H9 (cell line): ENCODE data around the gene TMEM235. TPM values are rescaled to one million over a fixed set of nuclear protein-coding genes. Genes with fewer than 3 reads are reported as not detected.

Experiments
- DNase-seq: peaks from one replicate; pipeline ENCODE4 v3.0.0-alpha.2; 2017
- H2AFZ ChIP-seq: one replicate; pipeline ENCODE4 v1.6.1; 2013; ENCODE audit warnings: mild to moderate bottlenecking, low read length, control low read depth, moderate library complexity
- H2AK5ac ChIP-seq: 2 replicates; pipeline ENCODE4 v1.6.1; 2013; ENCODE audit warnings: low read length, control low read depth, mixed read lengths; ENCODE audit not compliant: insufficient read length
- H2BK120ac ChIP-seq: one replicate; pipeline ENCODE4 v1.6.1; 2013; ENCODE audit warnings: low read depth, mild to moderate bottlenecking, low read length, control low read depth, inconsistent platforms; ENCODE audit not compliant: poor library complexity, severe bottlenecking
- H2BK12ac ChIP-seq: 2 replicates; pipeline ENCODE4 v1.6.1; 2013; ENCODE audit warnings: low read length, control low read depth, mixed read lengths, low read depth; ENCODE audit not compliant: insufficient read length
- H2BK15ac ChIP-seq: 2 replicates; pipeline ENCODE4 v1.6.1; 2013; ENCODE audit warnings: low read depth, low read length, control low read depth
- H2BK20ac ChIP-seq: one replicate; pipeline ENCODE4 v1.6.1; 2013; ENCODE audit warnings: low read depth, mild to moderate bottlenecking, low read length, control low read depth, inconsistent platforms; ENCODE audit not compliant: poor library complexity, severe bottlenecking
- H2BK5ac ChIP-seq: 2 replicates; pipeline ENCODE4 v1.6.1; 2013; ENCODE audit warnings: low read length, control low read depth, mixed read lengths; ENCODE audit not compliant: insufficient read length
- H3K14ac ChIP-seq: 2 replicates; pipeline ENCODE4 v1.6.1; 2013; ENCODE audit warnings: low read length, control low read depth; ENCODE audit not compliant: insufficient read depth
- H3K18ac ChIP-seq: 2 replicates; pipeline ENCODE4 v1.6.1; 2013; ENCODE audit warnings: low read depth, mild to moderate bottlenecking, mixed read lengths, low read length, control low read depth; ENCODE audit not compliant: insufficient read length
- H3K23ac ChIP-seq: 2 replicates; pipeline ENCODE4 v1.6.1; 2013; ENCODE audit warnings: low read length, control low read depth, mixed read lengths, low read depth; ENCODE audit not compliant: insufficient read length
- H3K23me2 ChIP-seq: 2 replicates; pipeline ENCODE4 v1.6.1; 2013; ENCODE audit warnings: low read depth, mild to moderate bottlenecking, mixed read lengths, low read length, control low read depth; ENCODE audit not compliant: insufficient read length, poor library complexity, severe bottlenecking
- H3K27ac ChIP-seq: 2 replicates; pipeline ENCODE4 v1.5.1; 2013; ENCODE audit warnings: low read length, control low read depth, mixed read lengths, low read depth; ENCODE audit not compliant: insufficient read length
- H3K27me3 ChIP-seq: 2 replicates; pipeline ENCODE4 v1.6.1; 2013; ENCODE audit warnings: low read length, control low read depth, inconsistent platforms; ENCODE audit not compliant: insufficient read depth
- H3K4ac ChIP-seq: 2 replicates; pipeline ENCODE4 v1.6.1; 2013; ENCODE audit warnings: low read depth, mild to moderate bottlenecking, control low read depth, inconsistent platforms, low read length, moderate library complexity
- H3K4me1 ChIP-seq: 2 replicates; pipeline ENCODE4 v1.6.1; 2013; ENCODE audit warnings: low read length, control low read depth, inconsistent platforms; ENCODE audit not compliant: insufficient read depth
- H3K4me2 ChIP-seq: 2 replicates; pipeline ENCODE4 v1.6.1; 2013; ENCODE audit warnings: low read length, control low read depth, mixed read lengths; ENCODE audit not compliant: insufficient read length, insufficient read depth
- H3K56ac ChIP-seq: 2 replicates; pipeline ENCODE4 v1.6.1; 2013; ENCODE audit warnings: low read depth, mild to moderate bottlenecking, mixed read lengths, low read length, control low read depth; ENCODE audit not compliant: insufficient read length
- H3K79me1 ChIP-seq: 2 replicates; pipeline ENCODE4 v1.6.1; 2013; ENCODE audit warnings: low read depth, mild to moderate bottlenecking, moderate library complexity, low read length, control low read depth, inconsistent platforms; ENCODE audit not compliant: insufficient read depth, poor library complexity, severe bottlenecking
- H3K79me2 ChIP-seq: 2 replicates; pipeline ENCODE4 v1.6.1; 2013; ENCODE audit warnings: low read length, control low read depth, inconsistent platforms; ENCODE audit not compliant: insufficient read depth
- H3K9ac ChIP-seq: 2 replicates; pipeline ENCODE4 v1.6.1; 2013; ENCODE audit warnings: low read length, control low read depth, mixed read lengths; ENCODE audit not compliant: insufficient read length; ENCODE audit errors: extremely low read depth
- H3K9me3 ChIP-seq: one replicate; pipeline ENCODE4 v1.6.1; 2013; ENCODE audit warnings: low read depth, low read length, inconsistent platforms; ENCODE audit not compliant: control insufficient read depth
- H3T11ph ChIP-seq: one replicate; pipeline ENCODE4 v1.6.1; 2013; ENCODE audit warnings: mild to moderate bottlenecking, low read length, control low read depth, inconsistent platforms
- H4K20me1 ChIP-seq: one replicate; pipeline ENCODE4 v1.6.1; 2013; ENCODE audit not compliant: control insufficient read depth, insufficient read length, insufficient read depth
- H4K5ac ChIP-seq: 2 replicates; pipeline ENCODE4 v1.6.1; 2013; ENCODE audit warnings: low read depth, mild to moderate bottlenecking, mixed read lengths, low read length, control low read depth; ENCODE audit not compliant: insufficient read length
- H4K8ac ChIP-seq: replicated peaks from 2 replicates; pipeline ENCODE4 v1.6.1; 2013; ENCODE audit warnings: low read length, control low read depth, mixed read lengths, low read depth; ENCODE audit not compliant: insufficient read length
- H4K91ac ChIP-seq: 2 replicates; pipeline ENCODE4 v1.6.1; 2013; ENCODE audit warnings: low read depth, mild to moderate bottlenecking, moderate library complexity, mixed read lengths, low read length, control low read depth; ENCODE audit not compliant: insufficient read length
- H3K27ac Mint-ChIP-seq, 3 experiments: 2 replicates in 2 of 3; 3 replicates in 1 of 3; pipeline ENCODE4 v1.8.0; 2020 to 2021; ENCODE audit warnings: mixed read lengths in 3 of 3, mild to moderate bottlenecking in 1 of 3, moderate library complexity in 1 of 3
- H3K27me3 Mint-ChIP-seq: 2 replicates; pipeline ENCODE4 v1.8.0; 2021; ENCODE audit warnings: low read depth, mild to moderate bottlenecking, moderate library complexity, mixed read lengths
- H3K36me3 Mint-ChIP-seq, 3 experiments: 2 replicates in 2 of 3; 3 replicates in 1 of 3; pipeline ENCODE4 v1.8.0; 2020 to 2021; ENCODE audit warnings: low read depth in 3 of 3, mixed read lengths in 3 of 3; ENCODE audit not compliant: insufficient read depth in 1 of 3
- H3K4me1 Mint-ChIP-seq, 2 experiments: 2 replicates each; pipeline ENCODE4 v1.8.0; 2020; ENCODE audit warnings: mixed read lengths in 2 of 2
- H3K4me3 Mint-ChIP-seq, 2 experiments: 2 replicates in 1 of 2; 3 replicates in 1 of 2; pipeline ENCODE4 v1.8.0; 2020 to 2021; ENCODE audit warnings: mild to moderate bottlenecking in 2 of 2, mixed read lengths in 2 of 2, moderate library complexity in 1 of 2
- H3K9me3 Mint-ChIP-seq, 2 experiments: 2 replicates in 1 of 2; 3 replicates in 1 of 2; pipeline ENCODE4 v1.8.0; 2020; ENCODE audit warnings: mild to moderate bottlenecking in 2 of 2, mixed read lengths in 2 of 2, moderate library complexity in 1 of 2
- CTCF ChIP-seq: fragments of 200-600 bp; sonication (generic); conservative IDR thresholded peaks from 3 replicates; pipeline ENCODE4 v1.8.0; 2021; ENCODE audit warnings: antibody characterized with exemption, mild to moderate bottlenecking
- WGBS: extraction: QIAGEN DNeasy Blood & Tissue Kit; methylation state at CpG from one replicate; pipeline ENCODE4 v1.1.7; 2013; ENCODE audit warnings: missing lambda C conversion rate, low lambda C conversion rate, mixed read lengths; ENCODE audit not compliant: insufficient read length; ENCODE audit errors: extremely low coverage; 5-methylcytosine and 5-hydroxymethylcytosine counted together
- total RNA-seq: library from RNA; stranded (reverse); gene quantifications from 2 replicates; pipeline ENCODE4 v1.2.1, GENCODE V29; 2021

Gene TMEM235
- total RNA-seq, 1 experiment from 2014 or later: 0.28 TPM

- no peaks in the 10 kb centered on the region for H3K79me2 ChIP-seq
- H3K4me1 ChIP-seq: no peaks in the 10 kb centered on the region
- H2BK15ac ChIP-seq: no peak overlapping the region
- no CpG with 5 or more reads among the region's 21 CpGs for WGBS
- no peak overlapping the region for H3K4me2 ChIP-seq
- peaks cover 4 to 10% of the 10 kb centered on the region in 2 experiments for H3K9me3 Mint-ChIP-seq
- no peak overlapping the region for H3K18ac ChIP-seq
- H3K27me3 ChIP-seq: no peaks in the 10 kb centered on the region
- H4K91ac ChIP-seq: no peak overlapping the region
- H2AFZ ChIP-seq: no peak overlapping the region
- H3K9me3 ChIP-seq: no peaks in the 10 kb centered on the region
- no peak for DNase-seq
- no peaks in the 10 kb centered on the region for H3K79me1 ChIP-seq
- no peak overlapping the region for H4K5ac ChIP-seq
- no peak overlapping the region for H2BK12ac ChIP-seq
- H3K4me1 Mint-ChIP-seq: peaks cover 5 to 17% of the 10 kb centered on the region in 2 experiments
- H2BK20ac ChIP-seq: no peak overlapping the region
- no peak overlapping the region for H3K27ac Mint-ChIP-seq
- H2BK5ac ChIP-seq: no peak overlapping the region
- H3K27ac ChIP-seq: no peak overlapping the region
- peaks cover 2% of the 10 kb centered on the region; the same call in 1 of the 2 replicates for H3K27me3 Mint-ChIP-seq
- H2AK5ac ChIP-seq: no peak overlapping the region
- no peaks in the 10 kb centered on the region for H4K20me1 ChIP-seq
- no peak overlapping the region for H3K14ac ChIP-seq
- TF ChIP-seq CTCF: no peak
- H3K23me2 ChIP-seq: no peaks in the 10 kb centered on the region
- no peak overlapping the region for H3T11ph ChIP-seq
- H3K23ac ChIP-seq: no peak overlapping the region
- H3K56ac ChIP-seq: no peak overlapping the region
- H3K36me3 Mint-ChIP-seq: peaks cover 2 to 5% (median 3%) of the 10 kb centered on the region in 3 experiments; a peak in 3 of 7 replicates
- H3K4me3 Mint-ChIP-seq: no peak overlapping the region
- H3K4ac ChIP-seq: no peak overlapping the region
- H3K9ac ChIP-seq: no peak overlapping the region
- H2BK120ac ChIP-seq: no peak overlapping the region
- no peak overlapping the region for H4K8ac ChIP-seq
Measured at GRCh38 chr17:78242024-78242742, 10.8 kb downstream of the TMEM235 start.
